ENCODE data around the gene HSPA2. TPM values are rescaled to one million over a fixed set of nuclear protein-coding genes. Genes with fewer than 3 reads are reported as not detected.

The HSPA2 gene
- total and polyA plus RNA-seq, 11 donors, result 3.2 to 96.0 (median 22.9) TPM

DNA sequence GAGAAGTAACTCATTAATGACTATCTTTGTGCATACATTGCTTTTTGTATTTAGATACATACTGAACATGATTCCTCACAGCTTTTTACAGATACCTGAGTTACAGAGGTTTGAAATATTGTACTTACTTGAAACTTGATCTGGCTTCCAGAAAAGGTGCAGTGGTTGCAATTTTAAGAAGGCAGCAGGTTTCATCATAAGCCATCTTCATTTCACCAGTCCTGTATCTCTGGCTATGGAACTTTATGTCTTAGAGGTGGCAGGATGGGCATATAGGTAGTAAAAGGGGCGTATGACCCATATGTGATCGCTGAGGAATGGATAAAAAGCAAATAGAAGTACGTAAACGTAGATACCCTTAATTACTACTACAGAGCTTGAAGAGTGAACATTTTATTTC is 22.3 kb upstream of the HSPA2 start:
- 74 to 90% (median 89%) methylated on average over 4 of the region's 4 CpGs for WGBS, 4 donors
- Histone ChIP-seq H3K9me3 (no peaks in the 10 kb centered on the region), H3K4me1 (peaks cover 0 to 46% (median 5%) of the 10 kb centered on the region in 12 donors), H3K36me3 (peaks cover 0 to 21% (median 18%) of the 10 kb centered on the region in 9 donors), H3K27me3 (no peaks in the 10 kb centered on the region), H3K4me3 (no peak overlapping the region), H3K27ac (no peak overlapping the region)
- intact Hi-C loops (cut with DNase I), result loop anchor here in 2 of 10 donors (10.0 kb wide), 2 partner anchors 83 to 173 kb away; no protein-coding TSS in a partner anchor
- DNase-seq (no peak), ATAC-seq (no peak)
- TF ChIP-seq, protein P1, sequence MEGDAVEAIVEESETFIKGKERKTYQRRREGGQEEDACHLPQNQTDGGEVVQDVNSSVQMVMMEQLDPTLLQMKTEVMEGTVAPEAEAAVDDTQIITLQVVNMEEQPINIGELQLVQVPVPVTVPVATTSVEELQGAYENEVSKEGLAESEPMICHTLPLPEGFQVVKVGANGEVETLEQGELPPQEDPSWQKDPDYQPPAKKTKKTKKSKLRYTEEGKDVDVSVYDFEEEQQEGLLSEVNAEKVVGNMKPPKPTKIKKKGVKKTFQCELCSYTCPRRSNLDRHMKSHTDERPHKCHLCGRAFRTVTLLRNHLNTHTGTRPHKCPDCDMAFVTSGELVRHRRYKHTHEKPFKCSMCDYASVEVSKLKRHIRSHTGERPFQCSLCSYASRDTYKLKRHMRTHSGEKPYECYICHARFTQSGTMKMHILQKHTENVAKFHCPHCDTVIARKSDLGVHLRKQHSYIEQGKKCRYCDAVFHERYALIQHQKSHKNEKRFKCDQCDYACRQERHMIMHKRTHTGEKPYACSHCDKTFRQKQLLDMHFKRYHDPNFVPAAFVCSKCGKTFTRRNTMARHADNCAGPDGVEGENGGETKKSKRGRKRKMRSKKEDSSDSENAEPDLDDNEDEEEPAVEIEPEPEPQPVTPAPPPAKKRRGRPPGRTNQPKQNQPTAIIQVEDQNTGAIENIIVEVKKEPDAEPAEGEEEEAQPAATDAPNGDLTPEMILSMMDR (IDR thresholded peaks at IDR 0.05), result no peak
- no peak for TF ChIP-seq POLR2A (IDR thresholded peaks at IDR 0.05)

- TF ChIP-seq, protein P1 (IDR thresholded peaks at IDR 0.05), result no peak
- no peak for TF ChIP-seq POLR2A (IDR thresholded peaks at IDR 0.05)
- no peak overlapping the region for H3K27ac ChIP-seq
- intact Hi-C loops (cut with DNase I), result no loop called here
- H3K4me1 ChIP-seq, result peaks cover 0 to 34% (median 5%) of the 10 kb centered on the region in 12 donors
- H3K36me3 ChIP-seq, result peaks cover 0 to 42% (median 26%) of the 10 kb centered on the region in 9 donors
- ATAC-seq, result no peak
- DNase-seq, result no peak
- H3K9me3 ChIP-seq, result no peaks in the 10 kb centered on the region
- WGBS, 4 donors, result 96 to 99% (median 98%) methylated on average over 4 of the region's 4 CpGs
- no peak overlapping the region for H3K4me3 ChIP-seq
- no peaks in the 10 kb centered on the region for H3K27me3 ChIP-seq
Measured at GRCh38 chr14:64520699-64521098, 19.8 kb upstream of the HSPA2 start.

- peaks cover 0 to 50% (median 33%) of the 10 kb centered on the region in 9 donors for H3K36me3 ChIP-seq
- WGBS, 4 donors, result 84 to 90% (median 86%) methylated on average over 9 of the region's 9 CpGs
- DNase-seq (no peak), ATAC-seq (no peak)
- H3K9me3 ChIP-seq, result no peaks in the 10 kb centered on the region
- H3K27me3 ChIP-seq, result no peaks in the 10 kb centered on the region
- no peak overlapping the region for H3K27ac ChIP-seq
- peaks cover 0 to 14% (median 0%) of the 10 kb centered on the region in 12 donors for H3K4me1 ChIP-seq
- no peak overlapping the region for H3K4me3 ChIP-seq
- intact Hi-C loops (cut with DNase I), result no loop called here
- TF ChIP-seq POLR2A (IDR thresholded peaks at IDR 0.05), result no peak
- TF ChIP-seq, protein P1 (IDR thresholded peaks at IDR 0.05), result no peak
Measured at GRCh38 chr14:64522591-64523355, 17.8 kb upstream of the HSPA2 start.

GRCh38 chr14:64525354-64525753 is 15.2 kb upstream of the HSPA2 start:
- WGBS, 4 donors, result 91 to 96% (median 96%) methylated on average over 2 of the region's 2 CpGs
- Histone ChIP-seq H3K9me3 (no peaks in the 10 kb centered on the region), H3K27me3 (no peaks in the 10 kb centered on the region), H3K4me3 (no peak overlapping the region), H3K27ac (no peak overlapping the region), H3K36me3 (peaks cover 0 to 52% (median 36%) of the 10 kb centered on the region in 9 donors), H3K4me1 (peaks cover 0 to 10% (median 0%) of the 10 kb centered on the region in 12 donors)
- DNase-seq, result no peak
- ATAC-seq, result no peak
- TF ChIP-seq, protein P1 (IDR thresholded peaks at IDR 0.05), result no peak
- TF ChIP-seq POLR2A (IDR thresholded peaks at IDR 0.05), result no peak
- intact Hi-C loops (cut with DNase I), result no loop called here
